Thyroid gland (tissue), 4 donors: Measurements from ENCODE around the gene MVP.

ENCODE experiments used
- POLR2A ChIP-seq, 2 donors: fragments of 450-650 bp; IDR thresholded peaks; one replicate each; pipeline ENCODE4 v1.6.1; 2017; ENCODE audit warnings: antibody characterized with exemption in 2 of 2, mild to moderate bottlenecking in 2 of 2, moderate library complexity in 1 of 2
- TF ChIP-seq, protein P1 (sequence below), 6 experiments: fragments of 200-600 bp in 3 of 6; fragments of 450-650 bp in 3 of 6; sonication (generic) in 3 of 6; IDR thresholded peaks; one replicate each; pipeline ENCODE4 v1.5.1; 2016 to 2019; ENCODE audit warnings: antibody characterized with exemption in 6 of 6, mild to moderate bottlenecking in 2 of 6, inconsistent platforms in 1 of 6, moderate library complexity in 1 of 6

DNA sequence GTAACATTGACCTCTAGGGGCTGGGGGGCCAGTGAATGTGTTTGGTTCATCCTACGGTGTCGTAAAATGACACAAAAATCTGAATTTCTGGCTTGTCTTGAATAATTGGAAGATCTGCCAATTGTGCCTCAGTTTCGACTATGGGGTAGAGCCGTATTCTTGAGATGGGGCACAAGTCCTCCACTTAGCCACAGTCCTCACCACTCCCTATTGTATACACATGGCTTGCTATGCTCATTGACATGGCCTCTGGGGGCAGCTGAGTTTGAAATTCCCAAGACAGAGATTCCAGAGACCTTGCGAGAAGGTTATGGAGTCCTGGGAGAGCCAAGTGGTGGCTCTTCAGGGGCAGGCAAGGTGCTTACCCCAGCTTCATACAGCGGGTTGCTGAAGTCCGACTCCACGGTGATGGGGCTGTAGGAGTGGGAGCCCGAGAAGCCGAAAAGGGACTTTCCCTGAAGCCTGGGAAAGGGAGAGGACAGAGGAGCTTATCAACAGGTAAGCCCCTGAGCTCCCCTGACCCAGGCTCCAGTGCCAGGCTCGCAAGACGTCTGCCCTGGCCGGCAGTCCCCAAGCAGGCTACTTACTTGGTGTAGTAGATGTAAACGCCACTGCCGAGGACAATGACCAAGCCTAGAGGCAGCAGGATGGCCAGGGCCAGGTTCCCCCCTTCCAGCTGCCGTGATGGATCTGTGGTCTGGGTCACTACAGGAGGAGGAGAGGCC is 51.7 kb downstream of the MVP start:
- TF ChIP-seq, protein P1, sequence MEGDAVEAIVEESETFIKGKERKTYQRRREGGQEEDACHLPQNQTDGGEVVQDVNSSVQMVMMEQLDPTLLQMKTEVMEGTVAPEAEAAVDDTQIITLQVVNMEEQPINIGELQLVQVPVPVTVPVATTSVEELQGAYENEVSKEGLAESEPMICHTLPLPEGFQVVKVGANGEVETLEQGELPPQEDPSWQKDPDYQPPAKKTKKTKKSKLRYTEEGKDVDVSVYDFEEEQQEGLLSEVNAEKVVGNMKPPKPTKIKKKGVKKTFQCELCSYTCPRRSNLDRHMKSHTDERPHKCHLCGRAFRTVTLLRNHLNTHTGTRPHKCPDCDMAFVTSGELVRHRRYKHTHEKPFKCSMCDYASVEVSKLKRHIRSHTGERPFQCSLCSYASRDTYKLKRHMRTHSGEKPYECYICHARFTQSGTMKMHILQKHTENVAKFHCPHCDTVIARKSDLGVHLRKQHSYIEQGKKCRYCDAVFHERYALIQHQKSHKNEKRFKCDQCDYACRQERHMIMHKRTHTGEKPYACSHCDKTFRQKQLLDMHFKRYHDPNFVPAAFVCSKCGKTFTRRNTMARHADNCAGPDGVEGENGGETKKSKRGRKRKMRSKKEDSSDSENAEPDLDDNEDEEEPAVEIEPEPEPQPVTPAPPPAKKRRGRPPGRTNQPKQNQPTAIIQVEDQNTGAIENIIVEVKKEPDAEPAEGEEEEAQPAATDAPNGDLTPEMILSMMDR (IDR thresholded peaks at IDR 0.05) = no peak
- no peak for TF ChIP-seq POLR2A (IDR thresholded peaks at IDR 0.05)
